Choroid plexus epithelial cell (primary cell): ENCODE results near the gene COL25A1.

ENCODE experiments used
- DNase-seq: peaks from one replicate; pipeline ENCODE4 v3.0.0-alpha.2; 2010; ENCODE audit warnings: low read depth
- H3K4me3 ChIP-seq: 2 replicates; pipeline ENCODE4 v1.5.1; 2011; ENCODE audit warnings: low read depth, mild to moderate bottlenecking, control low read depth, low read length, moderate library complexity
- TF ChIP-seq, protein P1 (sequence below): conservative IDR thresholded peaks from 2 replicates; pipeline ENCODE4 v1.5.1; 2011; ENCODE audit warnings: low read depth, mild to moderate bottlenecking, control low read depth, inconsistent platforms, low read length, moderate library complexity

COL25A1 gene

DNA sequence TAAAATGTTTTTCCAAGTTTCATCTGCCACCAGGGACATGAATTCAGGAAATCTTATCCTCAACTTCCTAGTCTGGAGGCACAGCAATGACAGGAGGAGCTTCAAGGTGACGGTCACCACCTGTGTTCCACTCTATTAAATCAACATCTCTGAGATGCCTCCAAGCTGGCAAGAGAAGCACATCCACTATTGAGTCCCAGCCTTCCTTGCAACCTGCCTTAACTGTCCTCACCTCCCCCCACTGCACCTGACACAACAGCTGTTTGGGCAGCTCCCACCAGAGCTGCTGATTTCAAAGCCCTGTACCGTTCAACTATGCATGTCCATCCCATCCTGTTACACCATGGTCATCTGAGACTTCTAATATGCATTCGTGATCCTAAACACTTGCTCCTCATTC, 123.4 kb downstream of the COL25A1 start:
- TF ChIP-seq, protein P1, sequence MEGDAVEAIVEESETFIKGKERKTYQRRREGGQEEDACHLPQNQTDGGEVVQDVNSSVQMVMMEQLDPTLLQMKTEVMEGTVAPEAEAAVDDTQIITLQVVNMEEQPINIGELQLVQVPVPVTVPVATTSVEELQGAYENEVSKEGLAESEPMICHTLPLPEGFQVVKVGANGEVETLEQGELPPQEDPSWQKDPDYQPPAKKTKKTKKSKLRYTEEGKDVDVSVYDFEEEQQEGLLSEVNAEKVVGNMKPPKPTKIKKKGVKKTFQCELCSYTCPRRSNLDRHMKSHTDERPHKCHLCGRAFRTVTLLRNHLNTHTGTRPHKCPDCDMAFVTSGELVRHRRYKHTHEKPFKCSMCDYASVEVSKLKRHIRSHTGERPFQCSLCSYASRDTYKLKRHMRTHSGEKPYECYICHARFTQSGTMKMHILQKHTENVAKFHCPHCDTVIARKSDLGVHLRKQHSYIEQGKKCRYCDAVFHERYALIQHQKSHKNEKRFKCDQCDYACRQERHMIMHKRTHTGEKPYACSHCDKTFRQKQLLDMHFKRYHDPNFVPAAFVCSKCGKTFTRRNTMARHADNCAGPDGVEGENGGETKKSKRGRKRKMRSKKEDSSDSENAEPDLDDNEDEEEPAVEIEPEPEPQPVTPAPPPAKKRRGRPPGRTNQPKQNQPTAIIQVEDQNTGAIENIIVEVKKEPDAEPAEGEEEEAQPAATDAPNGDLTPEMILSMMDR: no peak
- no peak overlapping the region for H3K4me3 ChIP-seq
- DNase-seq: no peak

DNA sequence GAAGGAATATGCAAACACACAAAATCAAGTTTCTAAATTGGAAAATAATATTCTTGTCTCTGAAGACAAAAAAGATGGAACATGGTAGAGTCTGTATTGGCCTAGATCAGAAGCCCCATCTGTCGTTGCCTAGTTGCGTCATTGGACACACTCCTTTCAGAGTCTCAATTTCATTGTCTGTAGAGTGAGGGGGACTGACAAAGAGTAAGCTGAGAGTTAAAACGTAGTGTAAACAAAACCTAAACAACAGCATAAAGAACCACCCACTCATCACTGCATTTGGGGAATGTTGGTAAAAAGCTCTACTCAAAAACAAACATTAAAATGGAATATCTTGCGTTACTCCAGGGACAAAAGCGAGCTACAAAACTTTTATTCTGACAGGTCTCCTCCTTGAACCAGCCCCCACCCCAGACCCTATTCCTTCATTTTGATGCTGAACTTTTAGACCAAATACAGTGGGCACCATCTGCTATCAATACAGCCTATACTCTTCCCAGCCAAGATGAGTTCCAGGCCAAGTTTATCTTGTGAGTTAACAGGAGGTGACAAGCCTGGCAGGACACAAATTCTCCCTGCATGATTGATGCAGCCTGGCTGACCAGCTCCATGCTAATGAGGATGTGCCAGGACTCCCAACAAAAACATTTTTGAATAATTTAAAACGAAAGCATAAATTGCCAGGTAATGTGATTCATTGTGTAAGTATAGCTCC, 125.2 kb downstream of the COL25A1 start:
- no peak overlapping the region for H3K4me3 ChIP-seq
- DNase-seq: no peak
- TF ChIP-seq, protein P1: no peak

DNA sequence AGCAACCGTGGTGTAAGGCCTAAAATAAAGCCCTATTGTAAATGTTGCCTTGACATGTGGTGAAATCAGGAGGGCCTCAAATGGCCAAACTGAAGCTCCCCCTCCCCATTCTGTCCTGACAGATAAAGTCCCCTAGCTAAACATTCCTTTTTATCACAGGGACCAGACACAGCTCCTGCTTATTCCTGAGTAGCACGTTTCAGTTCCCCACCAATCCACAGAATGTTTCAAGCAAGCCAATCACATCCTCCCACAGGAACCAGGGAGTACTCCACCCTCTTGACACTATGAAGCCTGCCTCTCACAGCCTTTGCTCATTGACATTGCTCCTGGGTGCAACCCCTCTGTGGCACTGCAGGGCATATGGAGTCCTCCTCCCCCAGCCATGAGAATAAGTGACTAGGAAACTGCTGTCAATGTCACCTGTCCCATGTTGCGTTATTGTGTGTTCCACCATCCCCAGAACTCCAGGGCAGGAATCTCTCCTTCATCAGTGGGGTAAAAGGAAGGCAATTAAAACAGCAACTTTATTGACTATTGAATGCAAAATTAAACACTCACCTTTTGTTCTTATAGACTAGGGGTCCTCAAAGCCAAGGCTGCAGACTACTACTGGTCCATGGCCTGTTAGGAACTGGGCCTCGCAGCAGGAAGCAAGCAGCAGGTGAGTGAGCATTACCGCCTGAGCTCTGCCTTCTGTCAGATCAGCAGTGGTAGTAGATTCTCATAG, 128.1 kb downstream of the COL25A1 start:
- no peak overlapping the region for H3K4me3 ChIP-seq
- no peak for DNase-seq
- TF ChIP-seq, protein P1: no peak

DNA sequence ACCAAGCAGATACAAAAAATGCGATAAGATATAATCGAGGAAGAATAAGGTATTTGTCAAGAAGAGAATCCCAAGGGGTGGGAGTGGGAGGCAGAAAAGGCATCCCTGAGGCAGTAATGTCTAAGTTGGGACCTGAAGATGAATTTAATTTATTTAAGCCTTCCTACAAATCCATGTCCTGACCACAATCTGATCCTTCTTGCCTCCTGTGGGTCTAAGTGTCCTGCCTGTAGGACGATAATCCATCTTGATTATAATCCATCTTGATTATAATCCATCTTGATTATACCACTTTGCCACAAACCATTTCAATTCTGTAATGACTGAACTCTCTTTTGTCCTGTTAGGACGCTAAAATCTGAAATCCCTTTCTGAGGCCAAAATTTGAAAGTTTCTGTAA, 130.2 kb downstream of the COL25A1 start:
- DNase-seq: no peak
- H3K4me3 ChIP-seq: no peak overlapping the region
- TF ChIP-seq, protein P1: no peak

DNA sequence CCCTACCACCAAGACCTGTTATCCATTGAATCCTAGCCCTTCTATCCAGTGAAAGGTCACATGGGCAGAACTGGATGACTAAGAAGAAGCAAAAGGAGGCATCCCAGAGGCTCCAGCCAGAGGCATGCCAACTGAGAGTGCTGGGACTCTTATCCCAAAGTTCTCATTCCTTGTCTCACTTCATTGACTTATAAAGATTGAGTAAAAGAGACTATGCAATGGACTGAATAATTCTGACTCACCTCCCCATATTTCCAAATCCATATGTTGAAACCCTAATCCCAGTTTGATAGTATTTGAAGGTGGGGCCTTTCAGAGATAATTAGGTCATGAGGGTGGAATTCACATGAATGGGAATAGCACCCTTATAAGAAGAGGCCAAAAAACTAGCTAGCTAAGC, 131.4 kb downstream of the COL25A1 start:
- no peak for DNase-seq
- no peak overlapping the region for H3K4me3 ChIP-seq
- TF ChIP-seq, protein P1: no peak

DNA sequence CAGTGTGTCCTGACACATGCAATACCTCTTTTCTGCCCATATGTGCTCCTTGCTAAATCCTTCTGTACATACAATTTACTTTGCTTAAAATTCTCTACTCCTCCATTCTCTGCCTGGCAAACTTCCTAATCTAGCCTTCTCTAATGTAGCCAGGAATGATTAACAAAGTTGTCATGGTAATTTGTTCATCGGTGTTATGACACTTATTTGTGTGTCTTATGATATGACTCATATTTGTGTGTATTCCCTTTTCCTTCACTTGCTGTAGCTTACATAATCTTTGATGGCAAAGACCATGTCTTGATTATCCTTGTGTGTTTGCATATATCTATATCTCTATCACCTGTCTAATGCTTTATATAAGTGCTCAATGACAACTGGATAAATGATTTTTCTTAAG, 133.3 kb downstream of the COL25A1 start:
- no peak overlapping the region for H3K4me3 ChIP-seq
- DNase-seq: peak; percentile 10
- TF ChIP-seq, protein P1: no peak
